ENCODE measurements around the gene HOXA3. TPM values are rescaled to one million over a fixed set of nuclear protein-coding genes. Genes with fewer than 3 reads are reported as not detected.

HOXA3 gene
- total RNA-seq, 4 donors from 2014 or later: 3.6 to 8.7 (median 6.6) TPM

DNA sequence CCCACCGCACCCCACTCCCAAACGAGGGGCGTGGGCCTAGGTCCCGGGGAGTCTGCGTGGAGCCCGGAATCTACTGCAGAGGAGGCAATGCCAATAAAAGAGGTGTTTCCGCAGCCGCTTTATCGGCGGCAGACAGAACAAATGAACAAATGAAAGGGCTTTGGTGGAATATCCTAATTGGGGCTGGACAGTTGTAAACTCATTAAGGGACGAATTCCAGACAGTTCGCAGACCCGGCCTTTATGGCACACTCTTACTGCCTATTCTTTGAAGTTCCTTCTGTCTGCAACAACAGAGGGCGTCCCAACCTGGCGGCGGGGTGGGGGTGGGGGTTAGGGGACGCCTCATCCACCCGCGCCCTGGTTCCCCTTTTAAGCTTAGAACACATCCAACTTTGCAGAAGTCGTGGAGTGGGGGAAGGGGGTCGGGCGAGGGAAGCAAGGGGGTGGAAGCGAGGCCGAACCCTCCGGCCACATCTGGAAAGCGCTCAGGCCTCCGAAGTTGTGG, 8.9 kb upstream of the HOXA3 start:
- no peaks in the 10 kb centered on the region for H3K36me3 ChIP-seq
- no peaks in the 10 kb centered on the region for H3K9me3 ChIP-seq
- H3K27me3 ChIP-seq: peaks cover 26 to 99% (median 66%) of the 10 kb centered on the region in 4 donors
- H3K4me3 ChIP-seq: peak overlapping the region; percentile 43 to 71 (median 56)
- WGBS, 2 donors: 2 to 7% methylated on average over 7 to 8 of the region's 27 CpGs
- TF ChIP-seq POLR2A (IDR thresholded peaks at IDR 0.05): no peak
- TF ChIP-seq, protein P1, sequence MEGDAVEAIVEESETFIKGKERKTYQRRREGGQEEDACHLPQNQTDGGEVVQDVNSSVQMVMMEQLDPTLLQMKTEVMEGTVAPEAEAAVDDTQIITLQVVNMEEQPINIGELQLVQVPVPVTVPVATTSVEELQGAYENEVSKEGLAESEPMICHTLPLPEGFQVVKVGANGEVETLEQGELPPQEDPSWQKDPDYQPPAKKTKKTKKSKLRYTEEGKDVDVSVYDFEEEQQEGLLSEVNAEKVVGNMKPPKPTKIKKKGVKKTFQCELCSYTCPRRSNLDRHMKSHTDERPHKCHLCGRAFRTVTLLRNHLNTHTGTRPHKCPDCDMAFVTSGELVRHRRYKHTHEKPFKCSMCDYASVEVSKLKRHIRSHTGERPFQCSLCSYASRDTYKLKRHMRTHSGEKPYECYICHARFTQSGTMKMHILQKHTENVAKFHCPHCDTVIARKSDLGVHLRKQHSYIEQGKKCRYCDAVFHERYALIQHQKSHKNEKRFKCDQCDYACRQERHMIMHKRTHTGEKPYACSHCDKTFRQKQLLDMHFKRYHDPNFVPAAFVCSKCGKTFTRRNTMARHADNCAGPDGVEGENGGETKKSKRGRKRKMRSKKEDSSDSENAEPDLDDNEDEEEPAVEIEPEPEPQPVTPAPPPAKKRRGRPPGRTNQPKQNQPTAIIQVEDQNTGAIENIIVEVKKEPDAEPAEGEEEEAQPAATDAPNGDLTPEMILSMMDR (IDR thresholded peaks at IDR 0.05): peak in 1 of 6 experiments; percentile 22
- intact Hi-C loops (cut with DNase I): loop anchor here (10.0 kb wide), 1 partner anchor 1306 kb away; no protein-coding TSS in a partner anchor
- no peak for DNase-seq
- H3K27ac ChIP-seq: peak overlapping the region in 1 of 4 donors; percentile 44
- peaks cover 25 to 71% (median 45%) of the 10 kb centered on the region in 3 donors for H3K4me1 ChIP-seq

- H3K36me3 ChIP-seq: no peaks in the 10 kb centered on the region
- peaks cover 30 to 71% (median 42%) of the 10 kb centered on the region in 3 donors for H3K4me1 ChIP-seq
- H3K27ac ChIP-seq: peak overlapping the region in 2 of 4 donors; percentile 44 to 47
- WGBS, 2 donors: 10 to 13% methylated on average over 2 to 14 of the region's 54 CpGs
- intact Hi-C loops (cut with DNase I): loop anchor here (10.0 kb wide), 1 partner anchor 1306 kb away; no protein-coding TSS in a partner anchor
- no peaks in the 10 kb centered on the region for H3K9me3 ChIP-seq
- H3K4me3 ChIP-seq: peak overlapping the region; percentile 43 to 71 (median 56)
- DNase-seq: peak; percentile 62
- TF ChIP-seq POLR2A (IDR thresholded peaks at IDR 0.05): no peak
- TF ChIP-seq, protein P1 (IDR thresholded peaks at IDR 0.05): peak; percentile 99 to 100 (median 99)
- H3K27me3 ChIP-seq: peaks cover 23 to 99% (median 65%) of the 10 kb centered on the region in 4 donors
These were observed 8.3 kb upstream of the HOXA3 start for GRCh38 chr7:27160546-27161213.

DNA sequence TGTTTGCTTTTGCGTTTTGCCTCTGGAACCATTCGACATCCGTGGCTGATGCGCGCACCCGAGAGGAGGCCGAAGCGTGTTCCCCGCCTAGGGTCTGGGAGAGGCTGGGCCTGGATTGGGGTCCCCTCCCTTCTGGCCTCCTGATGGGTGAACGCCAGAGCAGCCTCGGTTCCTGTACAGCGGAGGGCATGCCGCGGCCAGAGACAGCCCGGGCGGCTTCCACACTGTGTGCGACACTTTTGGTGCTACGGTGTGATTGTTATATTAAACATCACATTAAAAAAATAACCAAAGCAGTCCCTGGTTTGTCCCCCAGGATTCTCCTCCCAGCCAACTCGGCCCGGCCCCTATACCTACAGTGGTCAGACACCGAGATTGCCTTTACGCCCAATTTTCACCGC, 7.8 kb upstream of the HOXA3 start:
- peak overlapping the region; percentile 43 to 71 (median 56) for H3K4me3 ChIP-seq
- peaks cover 17 to 99% (median 65%) of the 10 kb centered on the region in 4 donors for H3K27me3 ChIP-seq
- intact Hi-C loops (cut with DNase I): loop anchor here (10.0 kb wide), 1 partner anchor 1305 kb away; no protein-coding TSS in a partner anchor

DNA sequence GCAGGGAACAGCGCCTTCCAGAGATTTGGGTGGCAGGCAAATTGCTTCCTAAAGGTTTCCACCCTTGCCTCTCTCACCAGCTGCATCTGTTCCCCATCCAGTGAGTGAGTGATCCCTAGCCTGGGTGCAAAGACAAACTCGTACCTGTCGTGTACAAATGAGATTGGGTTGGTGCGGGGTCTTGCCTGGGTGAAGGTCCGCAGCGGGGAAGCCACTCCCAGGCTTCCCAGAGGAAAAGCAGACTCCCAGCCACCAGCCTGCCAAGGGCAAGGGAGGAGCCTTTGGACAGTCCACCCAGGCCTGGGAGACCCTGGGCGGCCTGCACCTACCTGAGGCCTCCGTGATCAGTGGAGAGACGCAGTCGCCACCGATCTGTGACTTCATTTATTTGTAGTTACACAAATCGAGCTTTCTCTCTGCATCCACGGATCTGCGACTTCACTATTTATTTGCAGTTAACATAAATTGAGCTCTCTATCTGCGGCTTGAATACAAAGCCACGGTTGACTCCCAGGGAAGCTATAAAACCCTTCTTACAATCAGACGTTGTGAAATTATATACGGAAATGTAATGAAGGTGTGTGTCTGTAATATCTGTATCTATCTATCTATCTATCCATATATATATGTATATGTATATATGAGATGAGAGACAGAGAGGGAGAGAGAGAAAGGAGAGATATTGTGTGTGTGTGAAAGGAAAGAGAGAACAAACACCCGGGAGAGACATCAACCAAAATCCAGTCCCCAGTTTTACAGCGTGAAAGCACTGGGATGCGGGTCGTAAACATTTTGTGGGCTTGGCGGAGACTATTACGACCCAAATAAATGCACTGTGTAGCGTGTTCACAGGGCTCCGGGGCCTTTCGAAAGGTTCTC, 7.1 kb upstream of the HOXA3 start:
- H3K4me1 ChIP-seq: peaks cover 32 to 71% (median 37%) of the 10 kb centered on the region in 3 donors
- H3K36me3 ChIP-seq: no peaks in the 10 kb centered on the region
- 61 to 72% methylated on average over 24 to 27 of the region's 27 CpGs for WGBS, 2 donors
- H3K9me3 ChIP-seq: no peaks in the 10 kb centered on the region
- H3K4me3 ChIP-seq: peak overlapping the region in 1 of 4 donors; percentile 61
- H3K27ac ChIP-seq: no peak overlapping the region
- DNase-seq: no peak
- H3K27me3 ChIP-seq: peaks cover 11 to 99% (median 62%) of the 10 kb centered on the region in 4 donors
- intact Hi-C loops (cut with DNase I): loop anchor here (10.0 kb wide), 1 partner anchor 1305 kb away; no protein-coding TSS in a partner anchor
- TF ChIP-seq, protein P1 (IDR thresholded peaks at IDR 0.05): no peak
- no peak for TF ChIP-seq POLR2A (IDR thresholded peaks at IDR 0.05)

More for the DNA sequence above, 7.8 kb upstream of the HOXA3 start:
- Histone ChIP-seq H3K36me3 (no peaks in the 10 kb centered on the region), H3K4me1 (peaks cover 35 to 71% (median 38%) of the 10 kb centered on the region in 3 donors), H3K27ac (peak overlapping the region in 1 of 4 donors; percentile 44), H3K9me3 (no peaks in the 10 kb centered on the region)
- 45 to 53% methylated on average over 17 to 20 of the region's 23 CpGs for WGBS, 2 donors
- DNase-seq: no peak
- TF ChIP-seq, protein P1 (IDR thresholded peaks at IDR 0.05): no peak

Measured in esophagus squamous epithelium (tissue), 5 donors.